ENCODE measurements around the gene MINDY4.

The MINDY4 gene

DNA sequence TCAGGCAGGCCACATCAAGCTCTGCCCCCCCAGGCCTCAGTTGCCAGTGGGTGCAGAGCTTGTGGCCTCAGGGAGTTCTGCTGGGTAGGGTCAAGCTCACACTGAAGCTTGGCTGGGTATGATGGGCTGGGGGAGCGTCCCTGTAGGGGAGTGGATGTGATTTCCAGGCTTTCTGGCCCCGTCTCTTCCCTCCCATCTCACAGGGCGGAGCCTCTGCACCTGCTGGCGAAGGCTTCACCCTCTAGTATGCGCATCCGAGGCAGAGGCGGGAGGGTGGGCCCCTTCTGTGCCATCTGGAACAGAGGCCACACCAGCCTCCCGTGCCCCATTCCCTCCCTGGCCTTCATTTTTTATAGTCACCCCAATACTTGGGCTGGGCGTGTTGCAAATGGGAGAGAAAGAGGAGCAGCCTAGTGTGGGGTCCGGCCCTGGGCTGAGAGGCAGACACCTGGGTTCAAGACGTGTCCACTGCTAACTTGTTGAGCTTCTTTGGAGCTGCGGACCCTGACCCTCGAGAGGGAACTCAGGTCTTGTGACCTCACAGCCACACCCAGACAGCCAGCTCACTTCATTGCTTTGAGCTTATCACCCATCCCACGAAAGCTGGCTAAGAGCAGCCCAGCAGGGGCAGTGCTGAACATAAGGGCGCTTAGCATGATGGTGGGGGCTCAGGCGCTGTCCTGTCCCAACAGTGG, 142.8 kb downstream of the MINDY4 start:
- no peak overlapping the region for H3K4me3 ChIP-seq (ENCODE audit: low read depth, low read length)
- DNase-seq (ENCODE audit: low read depth, low spot score) = no peak
- in situ Hi-C loops (cut with HindIII; ENCODE audit: low sequenced_read_pairs) = no loop called here
- peak; percentile 2 for TF ChIP-seq CTCF (IDR thresholded peaks at IDR 0.05; ENCODE audit: low read depth, low read length)

DNA sequence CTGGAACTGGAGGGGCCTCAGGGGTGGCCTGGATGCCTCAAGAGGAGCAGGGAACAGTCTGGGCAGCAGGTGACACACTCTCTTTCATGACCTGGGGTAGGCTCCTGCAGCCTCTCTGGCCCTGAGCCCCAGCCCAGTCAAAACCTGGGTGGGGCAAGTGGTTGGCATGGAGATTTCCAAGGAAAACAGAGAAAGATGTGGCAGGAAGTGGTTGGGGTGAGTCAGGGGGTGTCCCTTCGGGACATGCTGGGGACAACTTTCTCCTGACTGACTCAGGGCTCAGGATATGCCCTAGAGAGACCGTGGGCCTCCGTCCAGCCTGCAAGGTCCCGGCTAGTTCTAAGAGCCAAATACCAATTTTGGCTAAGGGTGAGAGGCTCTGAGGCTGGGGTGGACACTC, 143.4 kb downstream of the MINDY4 start:
- in situ Hi-C loops (cut with HindIII; ENCODE audit: low sequenced_read_pairs) = no loop called here
- no peak for TF ChIP-seq CTCF (IDR thresholded peaks at IDR 0.05; ENCODE audit: low read depth, low read length)
- no peak overlapping the region for H3K4me3 ChIP-seq (ENCODE audit: low read depth, low read length)
- peak; percentile 46 for DNase-seq (ENCODE audit: low read depth, low spot score)

GRCh38 chr7:30915005-30915601, 143.9 kb downstream of the MINDY4 start:
- TF ChIP-seq CTCF (IDR thresholded peaks at IDR 0.05; ENCODE audit: low read depth, low read length) = no peak
- H3K4me3 ChIP-seq (ENCODE audit: low read depth, low read length) = no peak overlapping the region
- no peak for DNase-seq (ENCODE audit: low read depth, low spot score)
- in situ Hi-C loops (cut with HindIII; ENCODE audit: low sequenced_read_pairs) = no loop called here

DNA sequence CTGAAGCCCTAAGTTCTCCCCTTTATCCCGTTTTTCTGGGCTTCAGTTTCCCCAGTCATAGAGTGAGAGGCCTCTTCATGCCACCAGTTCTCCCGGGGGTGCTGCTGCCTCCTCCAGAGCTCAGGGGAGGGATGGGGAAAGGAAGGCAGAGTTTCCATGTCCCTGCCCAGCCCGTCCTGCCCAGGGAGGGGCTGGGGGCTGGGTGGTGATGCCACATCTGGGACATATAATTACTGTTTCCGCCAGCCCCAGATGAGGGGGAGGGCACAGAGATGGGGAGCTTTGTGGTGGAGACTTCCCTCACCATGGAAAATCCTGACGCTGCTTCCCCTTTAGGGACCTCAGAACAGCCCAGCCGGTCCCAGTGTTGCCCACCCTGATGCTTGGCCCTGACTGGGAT, 144.5 kb downstream of the MINDY4 start:
- in situ Hi-C loops (cut with HindIII; ENCODE audit: low sequenced_read_pairs) = no loop called here
- DNase-seq (ENCODE audit: low read depth, low spot score) = no peak
- H3K4me3 ChIP-seq (ENCODE audit: low read depth, low read length) = no peak overlapping the region
- TF ChIP-seq CTCF (IDR thresholded peaks at IDR 0.05; ENCODE audit: low read depth, low read length) = no peak

DNA sequence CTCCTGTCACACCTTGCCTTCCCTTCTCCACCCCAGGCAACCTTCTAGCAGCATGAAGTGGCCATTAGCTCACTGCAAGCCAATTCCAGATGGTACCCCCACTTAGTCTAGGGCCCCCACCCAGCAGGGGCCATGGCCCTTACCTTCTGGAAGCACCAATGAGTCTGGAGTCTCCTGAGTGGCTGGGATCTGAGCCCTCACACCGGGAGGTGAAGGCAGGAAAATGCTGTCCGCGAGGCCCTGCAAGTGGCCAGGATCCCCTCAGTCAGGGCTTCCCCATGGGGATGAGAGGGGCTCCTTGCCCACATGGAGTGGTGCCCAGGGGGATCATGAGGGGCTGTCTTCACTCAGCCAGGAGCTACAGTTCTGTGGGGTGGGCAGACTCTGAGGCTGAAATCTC, 145.0 kb downstream of the MINDY4 start:
- in situ Hi-C loops (cut with HindIII; ENCODE audit: low sequenced_read_pairs) = no loop called here
- no peak for TF ChIP-seq CTCF (IDR thresholded peaks at IDR 0.05; ENCODE audit: low read depth, low read length)
- H3K4me3 ChIP-seq (ENCODE audit: low read depth, low read length) = no peak overlapping the region
- DNase-seq (ENCODE audit: low read depth, low spot score) = no peak

GRCh38 chr7:30916767-30917166, 145.6 kb downstream of the MINDY4 start:
- no peak for DNase-seq (ENCODE audit: low read depth, low spot score)
- no peak overlapping the region for H3K4me3 ChIP-seq (ENCODE audit: low read depth, low read length)
- TF ChIP-seq CTCF (IDR thresholded peaks at IDR 0.05; ENCODE audit: low read depth, low read length) = no peak
- in situ Hi-C loops (cut with HindIII; ENCODE audit: low sequenced_read_pairs) = no loop called here

All from astrocyte of the spinal cord (primary cell).